IMR-90 (cell line): Measurements from ENCODE around the gene CNTFR. TPM values are rescaled to one million over a fixed set of nuclear protein-coding genes. Genes with fewer than 3 reads are reported as not detected.

Experiments used
- ATAC-seq: fragments of 200-7000 bp; cut with Tn5 transposase; 2 replicates; pipeline ENCODE4 v1.9.1; 2020; ENCODE audit warnings: low read depth, mild to moderate bottlenecking, moderate library complexity
- BruUV-seq: library from RNA; stranded (reverse); fragments of 400-500 nt; replicated peaks from 2 replicates; lab custom pipeline; 2021; lab: Mats Ljungman, UMichigan
- CTCF ChIA-PET: fragments of 300-600 bp; formaldehyde crosslinking; extraction: SDS; loops from one replicate; lab custom pipeline; 2021; ENCODE audit warnings: antibody characterized with exemption; lab: Yijun Ruan, JAX
- POLR2A ChIA-PET: fragments of 300-600 bp; sonication (Branson Sonifier 250); formaldehyde crosslinking; loops from one replicate; lab custom pipeline; 2022; ENCODE audit warnings: antibody characterized with exemption; ENCODE audit not compliant: unreplicated experiment; lab: Charles Lee
- DNase-seq: peaks from one replicate; pipeline ENCODE4 v3.0.0; 2013
- H2AFZ ChIP-seq: replicated peaks from 2 replicates; pipeline ENCODE3; 2013; ENCODE audit warnings: low read length, mild to moderate bottlenecking; ENCODE audit not compliant: poor library complexity
- H2AK5ac ChIP-seq: 2 replicates; pipeline ENCODE4 v1.6.1; 2013; ENCODE audit warnings: low read depth, low read length, inconsistent platforms
- H2AK9ac ChIP-seq: replicated peaks from 2 replicates; pipeline ENCODE3; 2013; ENCODE audit warnings: mild to moderate bottlenecking, low read depth, low read length, moderate library complexity; ENCODE audit not compliant: poor library complexity
- H2BK120ac ChIP-seq: 2 replicates; pipeline ENCODE4 v1.6.1; 2013; ENCODE audit warnings: low read depth, low read length, inconsistent platforms
- H2BK15ac ChIP-seq: 3 replicates; pipeline ENCODE4 v1.6.1; 2013; ENCODE audit warnings: low read depth, low read length, inconsistent platforms
- H2BK20ac ChIP-seq: 2 replicates; pipeline ENCODE4 v1.6.1; 2013; ENCODE audit warnings: low read depth, mild to moderate bottlenecking, inconsistent platforms, low read length, moderate library complexity
- H2BK5ac ChIP-seq: 2 replicates; pipeline ENCODE4 v1.6.1; 2013; ENCODE audit warnings: mild to moderate bottlenecking, low read depth, low read length, inconsistent platforms; ENCODE audit not compliant: poor library complexity, severe bottlenecking
- H3K14ac ChIP-seq: replicated peaks from 2 replicates; pipeline ENCODE4 v1.6.1; 2013; ENCODE audit warnings: low read depth, low read length, inconsistent platforms
- H3K18ac ChIP-seq: 2 replicates; pipeline ENCODE4 v1.6.1; 2013; ENCODE audit warnings: low read depth, low read length, control low read depth
- H3K23ac ChIP-seq: 2 replicates; pipeline ENCODE4 v1.6.1; 2013; ENCODE audit warnings: low read depth, low read length, inconsistent platforms
- H3K27ac ChIP-seq: 2 replicates; pipeline ENCODE4 v1.5.1; 2013; ENCODE audit warnings: mild to moderate bottlenecking, control low read depth, low read length; ENCODE audit not compliant: insufficient read depth
- H3K27me3 ChIP-seq: 2 replicates; pipeline ENCODE4 v1.6.1; 2013; ENCODE audit warnings: low read length; ENCODE audit not compliant: control insufficient read depth, insufficient read depth
- H3K36me3 ChIP-seq: 2 replicates; pipeline ENCODE4 v1.6.1; 2013; ENCODE audit warnings: low read length, mixed read lengths; ENCODE audit not compliant: control insufficient read depth, insufficient read depth
- H3K4ac ChIP-seq: 2 replicates; pipeline ENCODE4 v1.6.1; 2013; ENCODE audit warnings: low read depth, low read length, inconsistent platforms
- H3K4me1 ChIP-seq: 2 replicates; pipeline ENCODE4 v1.6.1; 2013; ENCODE audit warnings: low read length, mixed read lengths; ENCODE audit not compliant: control insufficient read depth, insufficient read depth
- H3K4me2 ChIP-seq: 2 replicates; pipeline ENCODE4 v1.6.1; 2013; ENCODE audit warnings: low read depth, mild to moderate bottlenecking, control low read depth, low read length, moderate library complexity
- H3K4me3 ChIP-seq: 2 replicates; pipeline ENCODE4 v1.5.1; 2013; ENCODE audit warnings: low read depth, mild to moderate bottlenecking, control low read depth, low read length, moderate library complexity; ENCODE audit not compliant: insufficient read depth
- H3K56ac ChIP-seq: 2 replicates; pipeline ENCODE4 v1.6.1; 2013; ENCODE audit warnings: low read length, inconsistent platforms; ENCODE audit not compliant: insufficient read depth; ENCODE audit errors: extremely low read depth
- H3K79me1 ChIP-seq, 2 experiments: 2 replicates each; pipeline ENCODE4 v1.6.1; 2013; ENCODE audit warnings: low read length in 2 of 2, inconsistent platforms in 1 of 2, low read depth in 1 of 2
- H3K9ac ChIP-seq: 2 replicates; pipeline ENCODE4 v1.6.1; 2013; ENCODE audit warnings: low read depth, low read length, control low read depth
- H3K9me1 ChIP-seq: 2 replicates; pipeline ENCODE4 v1.6.1; 2013; ENCODE audit warnings: low read length, inconsistent platforms; ENCODE audit not compliant: insufficient read depth
- H3K9me3 ChIP-seq: 2 replicates; pipeline ENCODE4 v1.6.1; 2013; ENCODE audit warnings: low read length; ENCODE audit not compliant: control insufficient read depth, insufficient read depth
- H4K20me1 ChIP-seq: 2 replicates; pipeline ENCODE4 v1.6.1; 2013; ENCODE audit warnings: low read length, inconsistent platforms; ENCODE audit not compliant: insufficient read depth
- H4K5ac ChIP-seq: 2 replicates; pipeline ENCODE4 v1.6.1; 2013; ENCODE audit warnings: mild to moderate bottlenecking, low read depth, low read length, control low read depth
- H4K8ac ChIP-seq, 2 experiments: 2 replicates each; pipeline ENCODE4 v1.6.1; 2013; ENCODE audit warnings: low read depth in 2 of 2, low read length in 2 of 2, control low read depth in 1 of 2, inconsistent platforms in 1 of 2
- H4K91ac ChIP-seq: 2 replicates; pipeline ENCODE4 v1.6.1; 2013; ENCODE audit warnings: low read depth, low read length, inconsistent platforms; ENCODE audit not compliant: insufficient read depth
- BHLHE40 ChIP-seq: fragments of 150-350 bp; IDR thresholded peaks from 2 replicates; pipeline ENCODE4 v1.6.1; 2016; ENCODE audit warnings: mild to moderate bottlenecking, low read depth, low read length
- CEBPB ChIP-seq: IDR thresholded peaks from 2 replicates; pipeline ENCODE4 v1.6.1; 2012; ENCODE audit warnings: low read depth, low read length, improper control_type of control experiment
- FOS ChIP-seq: fragments of 150-350 bp; IDR thresholded peaks from 2 replicates; pipeline ENCODE4 v1.6.1; 2016; ENCODE audit warnings: low read depth, low read length
- MXI1 ChIP-seq: IDR thresholded peaks from 2 replicates; pipeline ENCODE4 v1.6.1; 2012; ENCODE audit warnings: low read depth, mild to moderate bottlenecking, low read length, moderate library complexity, borderline replicate concordance
- POLR2A ChIP-seq: IDR thresholded peaks from 2 replicates; pipeline ENCODE4 v1.6.1; 2012; ENCODE audit warnings: mild to moderate bottlenecking, low read depth, low read length
- RAD21 ChIP-seq: IDR thresholded peaks from 2 replicates; pipeline ENCODE4 v1.6.1; 2012; ENCODE audit warnings: low read length, improper control_type of control experiment
- RFX5 ChIP-seq: IDR thresholded peaks from 2 replicates; pipeline ENCODE4 v1.8.0; 2012; ENCODE audit warnings: low read depth, mild to moderate bottlenecking, low read length, moderate library complexity
- SMC3 ChIP-seq: fragments of 150-350 bp; IDR thresholded peaks from 2 replicates; pipeline ENCODE4 v1.6.1; 2016; ENCODE audit warnings: low read depth, mild to moderate bottlenecking, antibody characterized with exemption, low read length, moderate library complexity
- WGBS, 2 experiments: methylation state at CpG; one replicate each; pipeline versions ENCODE4 v1.1.5 to v1.1.7; 2013; ENCODE audit warnings: missing lambda C conversion rate in 2 of 2; ENCODE audit not compliant: insufficient read length in 1 of 2; ENCODE audit errors: extremely low coverage in 2 of 2; 5-methylcytosine and 5-hydroxymethylcytosine counted together
- dilution Hi-C: fragments of 300-500 bp; cut with HindIII; formaldehyde crosslinking; loops from one replicate; pipeline ENCODE4 v1.14.3; 2018; ENCODE audit warnings: low sequenced_read_pairs; ENCODE audit not compliant: unreplicated experiment
- in situ Hi-C: fragments of 300-500 bp; cut with MboI; formaldehyde crosslinking; loops from 3 replicates; pipeline ENCODE4 v1.14.3; 2019; ENCODE audit warnings: low sequenced_read_pairs, inconsistent platforms, mixed read lengths
- intact Hi-C: fragments of 100-400 bp; cut with micrococcal nuclease; formaldehyde crosslinking; loops from 2 replicates; pipeline ENCODE4 v1.10.0; 2022
- polyA plus RNA-seq, 3 experiments: library from polyadenylated mRNA; depleted of rRNA; stranded (reverse); fragments of >200 nt; gene quantifications; 2 replicates each; pipeline ENCODE4 v1.2.3, GENCODE V29; 2012; ENCODE audit warnings: low replicate concordance in 1 of 3
- total RNA-seq: library from RNA; depleted of rRNA; stranded (reverse); fragments of >200 nt; gene quantifications from 2 replicates; pipeline ENCODE4 v1.2.3, GENCODE V29; 2012
- TF ChIP-seq, protein P1 (sequence below): fragments of 150-350 bp; IDR thresholded peaks from 2 replicates; pipeline ENCODE4 v1.6.1; 2016; ENCODE audit warnings: low read depth, mild to moderate bottlenecking, low read length, moderate library complexity, borderline replicate concordance
- TF ChIP-seq, protein P2 (sequence below): conservative IDR thresholded peaks from 2 replicates; pipeline ENCODE4 v1.5.1; 2012; ENCODE audit warnings: mild to moderate bottlenecking, low read depth, low read length, improper control_type of control experiment
- TF ChIP-seq, protein P3 (sequence below): fragments of 150-350 bp; IDR thresholded peaks from 2 replicates; pipeline ENCODE4 v1.6.1; 2017; ENCODE audit warnings: mild to moderate bottlenecking, antibody characterized with exemption, low read length, low read depth

Gene CNTFR
- total and polyA plus RNA-seq, 2 of the 4 experiments (the other 2 are of a cell fraction) = not detected

DNA sequence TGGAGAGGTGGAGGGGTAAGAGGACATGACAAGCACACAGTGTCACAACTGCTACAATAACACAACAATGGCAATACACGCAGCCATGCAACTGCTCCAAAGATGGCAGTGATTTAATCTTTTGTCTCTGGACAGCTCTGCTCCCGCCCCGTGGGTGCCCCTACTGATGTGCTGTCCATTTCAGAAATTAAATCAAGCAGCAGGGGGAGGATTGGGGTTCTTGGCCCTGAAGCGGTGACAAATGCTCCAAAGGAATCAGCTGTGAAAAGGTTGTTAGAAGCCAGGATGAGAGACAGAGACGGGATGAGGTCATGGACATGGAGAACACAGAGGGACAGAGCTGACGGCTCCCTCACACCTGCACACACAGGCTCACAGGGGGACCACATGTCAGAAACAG lies 22.6 kb downstream of the CNTFR start:
- Histone ChIP-seq H3K56ac (no peak overlapping the region), H3K27ac (no peak overlapping the region), H2BK20ac (no peak overlapping the region), H3K4me3 (no peak overlapping the region), H3K9me3 (peaks cover 2% of the 10 kb centered on the region; the same call in 1 of the 2 replicates), H4K20me1 (no peaks in the 10 kb centered on the region), H2AK9ac (no peak overlapping the region), H4K8ac (no peak overlapping the region), H3K4me2 (no peak overlapping the region), H2BK120ac (no peak overlapping the region), H3K79me1 (no peaks in the 10 kb centered on the region), H3K9me1 (no peaks in the 10 kb centered on the region), H3K4me1 (no peaks in the 10 kb centered on the region), H3K14ac (no peak overlapping the region), H2AK5ac (no peak overlapping the region), H4K91ac (no peak overlapping the region), H2BK5ac (no peak overlapping the region), H2AFZ (no peak overlapping the region), H3K4ac (no peak overlapping the region), H3K36me3 (no peaks in the 10 kb centered on the region), H3K18ac (no peak overlapping the region), H3K9ac (no peak overlapping the region), H3K27me3 (peaks cover 82% of the 10 kb centered on the region), H3K23ac (no peak overlapping the region), H2BK15ac (no peak overlapping the region), H4K5ac (no peak overlapping the region)
- in situ Hi-C loops (no loop called here), intact Hi-C loops (no loop called here), dilution Hi-C loops (no loop called here)
- ATAC-seq (no peak), DNase-seq (no peak)
- BruUV-seq = no TSS peak
- ChIA-PET CTCF (interaction anchor here (0.9 kb wide), 1 partner anchor 24 kb away, joined by 3 read pairs; no protein-coding TSS in a partner anchor), POLR2A (no interaction called here)
- TF ChIP-seq, protein P1, sequence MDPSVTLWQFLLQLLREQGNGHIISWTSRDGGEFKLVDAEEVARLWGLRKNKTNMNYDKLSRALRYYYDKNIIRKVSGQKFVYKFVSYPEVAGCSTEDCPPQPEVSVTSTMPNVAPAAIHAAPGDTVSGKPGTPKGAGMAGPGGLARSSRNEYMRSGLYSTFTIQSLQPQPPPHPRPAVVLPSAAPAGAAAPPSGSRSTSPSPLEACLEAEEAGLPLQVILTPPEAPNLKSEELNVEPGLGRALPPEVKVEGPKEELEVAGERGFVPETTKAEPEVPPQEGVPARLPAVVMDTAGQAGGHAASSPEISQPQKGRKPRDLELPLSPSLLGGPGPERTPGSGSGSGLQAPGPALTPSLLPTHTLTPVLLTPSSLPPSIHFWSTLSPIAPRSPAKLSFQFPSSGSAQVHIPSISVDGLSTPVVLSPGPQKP = no peak
- TF ChIP-seq, protein P2, sequence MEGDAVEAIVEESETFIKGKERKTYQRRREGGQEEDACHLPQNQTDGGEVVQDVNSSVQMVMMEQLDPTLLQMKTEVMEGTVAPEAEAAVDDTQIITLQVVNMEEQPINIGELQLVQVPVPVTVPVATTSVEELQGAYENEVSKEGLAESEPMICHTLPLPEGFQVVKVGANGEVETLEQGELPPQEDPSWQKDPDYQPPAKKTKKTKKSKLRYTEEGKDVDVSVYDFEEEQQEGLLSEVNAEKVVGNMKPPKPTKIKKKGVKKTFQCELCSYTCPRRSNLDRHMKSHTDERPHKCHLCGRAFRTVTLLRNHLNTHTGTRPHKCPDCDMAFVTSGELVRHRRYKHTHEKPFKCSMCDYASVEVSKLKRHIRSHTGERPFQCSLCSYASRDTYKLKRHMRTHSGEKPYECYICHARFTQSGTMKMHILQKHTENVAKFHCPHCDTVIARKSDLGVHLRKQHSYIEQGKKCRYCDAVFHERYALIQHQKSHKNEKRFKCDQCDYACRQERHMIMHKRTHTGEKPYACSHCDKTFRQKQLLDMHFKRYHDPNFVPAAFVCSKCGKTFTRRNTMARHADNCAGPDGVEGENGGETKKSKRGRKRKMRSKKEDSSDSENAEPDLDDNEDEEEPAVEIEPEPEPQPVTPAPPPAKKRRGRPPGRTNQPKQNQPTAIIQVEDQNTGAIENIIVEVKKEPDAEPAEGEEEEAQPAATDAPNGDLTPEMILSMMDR = no peak
- TF ChIP-seq CEBPB = no peak
- no peak for TF ChIP-seq SMC3
- no peak for TF ChIP-seq RFX5
- no peak for TF ChIP-seq MXI1
- TF ChIP-seq BHLHE40 = no peak
- no peak for TF ChIP-seq FOS
- TF ChIP-seq, protein P3, sequence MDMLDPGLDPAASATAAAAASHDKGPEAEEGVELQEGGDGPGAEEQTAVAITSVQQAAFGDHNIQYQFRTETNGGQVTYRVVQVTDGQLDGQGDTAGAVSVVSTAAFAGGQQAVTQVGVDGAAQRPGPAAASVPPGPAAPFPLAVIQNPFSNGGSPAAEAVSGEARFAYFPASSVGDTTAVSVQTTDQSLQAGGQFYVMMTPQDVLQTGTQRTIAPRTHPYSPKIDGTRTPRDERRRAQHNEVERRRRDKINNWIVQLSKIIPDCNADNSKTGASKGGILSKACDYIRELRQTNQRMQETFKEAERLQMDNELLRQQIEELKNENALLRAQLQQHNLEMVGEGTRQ = no peak
- TF ChIP-seq RAD21 = no peak
- TF ChIP-seq POLR2A = no peak
- 10% methylated on average over 2 of the region's 6 CpGs; no CpG with 5 or more reads in 1 of the 2 experiments for WGBS, 2 experiments
